Kidney epithelial cell (primary cell): ENCODE data around the gene AATK. TPM values are rescaled to one million over a fixed set of nuclear protein-coding genes. Genes with fewer than 3 reads are reported as not detected.

Experiments used
- DNase-seq: peaks from one replicate; pipeline ENCODE4 v3.0.0-alpha.2; 2010; ENCODE audit warnings: low read depth
- H3K27me3 ChIP-seq: 2 replicates; pipeline ENCODE4 v1.6.0; 2011; ENCODE audit warnings: low read length; ENCODE audit not compliant: control insufficient read depth, insufficient read depth
- H3K36me3 ChIP-seq: 2 replicates; pipeline ENCODE4 v1.5.1; 2011; ENCODE audit warnings: low read length; ENCODE audit not compliant: control insufficient read depth, insufficient read depth
- H3K4me3 ChIP-seq: 2 replicates; pipeline ENCODE4 v1.5.1; 2011; ENCODE audit warnings: low read depth, mild to moderate bottlenecking, control low read depth, low read length
- CTCF ChIP-seq: IDR thresholded peaks from 2 replicates; pipeline ENCODE4 v1.5.1; 2011; ENCODE audit warnings: mild to moderate bottlenecking, moderate library complexity, low read length, control low read depth, inconsistent platforms; ENCODE audit not compliant: insufficient read depth, poor library complexity, severe bottlenecking
- total RNA-seq: library from RNA; depleted of rRNA; stranded (reverse); fragments of >200 nt; gene quantifications from 2 replicates; pipeline ENCODE4 v1.2.3, GENCODE V29; 2015

The AATK gene
- total RNA-seq, 1 donor from 2014 or later = 0.33 TPM

- DNase-seq = no peak
- Histone ChIP-seq H3K4me3 (no peak overlapping the region), H3K27me3 (peaks cover 13% of the 10 kb centered on the region), H3K36me3 (no peaks in the 10 kb centered on the region)
- TF ChIP-seq CTCF = no peak
Observed at GRCh38 chr17:81179220-81179619, 13.2 kb upstream of the AATK start.

DNA sequence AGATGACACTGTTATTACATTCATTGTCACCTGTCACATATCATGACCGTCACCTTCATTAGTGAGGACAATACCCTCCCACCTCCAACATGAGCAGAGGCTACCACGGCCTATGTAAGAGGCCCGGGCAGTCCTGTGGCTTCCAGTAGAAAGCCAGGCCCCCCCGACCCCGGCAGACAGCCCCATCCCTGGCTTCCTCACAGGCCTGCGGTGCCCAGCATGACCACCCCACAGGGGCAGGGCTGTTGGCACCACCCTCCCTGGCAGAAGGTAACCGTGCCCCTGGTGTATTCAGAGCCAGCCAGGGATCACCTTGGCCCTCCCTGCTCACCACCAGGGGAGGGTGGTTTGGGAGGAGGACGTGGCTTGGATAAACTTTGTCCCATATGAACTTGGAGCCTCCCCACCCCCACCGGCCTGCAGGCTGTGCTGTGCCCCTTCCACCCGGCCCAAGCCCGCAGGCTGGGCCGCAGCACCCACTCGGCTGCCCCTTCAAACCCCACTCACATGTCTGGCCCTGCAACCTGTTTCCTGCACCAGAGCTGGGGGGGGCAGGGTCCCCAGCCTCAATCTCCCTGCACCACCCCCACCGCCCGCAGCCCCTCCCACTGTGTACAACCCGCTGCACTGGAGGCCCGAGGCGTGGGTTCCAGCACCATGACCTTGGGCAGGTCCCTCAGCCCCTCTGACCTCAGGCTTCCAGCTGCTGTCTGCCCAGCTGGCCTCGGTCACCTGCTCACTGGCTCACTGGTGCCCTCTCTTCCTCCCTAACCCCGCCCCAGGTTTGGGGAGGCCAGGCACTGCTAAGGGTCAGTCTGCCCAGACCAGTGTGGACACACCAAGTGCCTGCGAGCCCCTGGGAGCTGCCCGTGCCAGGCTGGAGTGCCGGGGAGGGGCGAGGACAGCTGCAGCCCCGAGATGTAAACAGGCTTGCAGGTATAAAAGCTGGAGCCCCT lies 12.4 kb upstream of the AATK start:
- TF ChIP-seq CTCF = no peak
- H3K27me3 ChIP-seq = peaks cover 7% of the 10 kb centered on the region
- no peaks in the 10 kb centered on the region for H3K36me3 ChIP-seq
- DNase-seq = no peak
- H3K4me3 ChIP-seq = no peak overlapping the region

- Histone ChIP-seq H3K4me3 (no peak overlapping the region), H3K36me3 (no peaks in the 10 kb centered on the region), H3K27me3 (peaks cover 2% of the 10 kb centered on the region)
- no peak for TF ChIP-seq CTCF
- DNase-seq = no peak
Observed at GRCh38 chr17:81176666-81177065, 10.6 kb upstream of the AATK start.

- no peaks in the 10 kb centered on the region for H3K36me3 ChIP-seq
- TF ChIP-seq CTCF = no peak
- H3K27me3 ChIP-seq = no peaks in the 10 kb centered on the region
- no peak overlapping the region for H3K4me3 ChIP-seq
- no peak for DNase-seq
Observed at GRCh38 chr17:81173762-81174155, 7.7 kb upstream of the AATK start.

DNA sequence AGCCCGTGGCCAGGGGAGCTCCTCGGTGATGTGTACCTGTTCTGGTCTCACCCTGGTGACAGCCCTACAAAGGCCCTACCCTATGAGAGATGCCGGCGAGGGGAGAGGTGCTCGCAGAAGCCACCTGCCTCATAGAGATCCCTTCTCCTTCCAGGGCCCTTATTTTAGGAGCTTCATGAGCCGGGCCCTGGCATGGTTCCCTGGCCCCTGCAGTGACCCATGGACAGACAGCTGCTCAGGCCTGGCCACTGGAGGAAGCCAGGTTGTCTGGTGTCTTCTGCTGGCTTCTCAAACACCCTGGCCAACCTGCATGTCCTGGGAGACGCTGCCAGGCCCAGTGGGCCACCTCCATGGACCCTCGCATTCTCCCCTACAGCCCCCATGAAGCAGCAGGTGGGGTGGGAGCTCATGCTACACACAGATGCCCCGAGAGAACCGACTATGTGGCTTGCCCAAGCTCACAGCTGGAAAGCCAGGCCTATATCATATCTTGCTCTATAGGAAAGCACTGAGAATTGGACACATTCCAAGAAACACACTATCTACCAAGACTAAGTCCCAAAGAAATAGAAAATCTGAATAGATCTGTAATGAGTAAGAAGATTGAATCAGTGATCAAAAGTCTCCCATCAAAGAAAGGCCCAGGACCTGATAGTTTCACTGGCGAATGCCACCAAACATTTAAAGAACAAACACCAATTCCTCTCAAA lies 7.2 kb upstream of the AATK start:
- no peak for DNase-seq
- H3K4me3 ChIP-seq = no peak overlapping the region
- no peak for TF ChIP-seq CTCF

More for the DNA sequence above, 7.2 kb upstream of the AATK start:
- H3K27me3 ChIP-seq = no peaks in the 10 kb centered on the region
- H3K36me3 ChIP-seq = no peaks in the 10 kb centered on the region
